Mesangial cell (primary cell): ENCODE data around the gene XYLT2. TPM values are rescaled to one million over a fixed set of nuclear protein-coding genes. Genes with fewer than 3 reads are reported as not detected.

Experiments
- total RNA-seq: library from RNA; depleted of rRNA; stranded (reverse); fragments of >200 nt; gene quantifications from 2 replicates; pipeline ENCODE4 v1.2.3, GENCODE V29; 2015

XYLT2 gene
- 43.3 and 54.0 TPM in 2 replicates for total RNA-seq

DNA sequence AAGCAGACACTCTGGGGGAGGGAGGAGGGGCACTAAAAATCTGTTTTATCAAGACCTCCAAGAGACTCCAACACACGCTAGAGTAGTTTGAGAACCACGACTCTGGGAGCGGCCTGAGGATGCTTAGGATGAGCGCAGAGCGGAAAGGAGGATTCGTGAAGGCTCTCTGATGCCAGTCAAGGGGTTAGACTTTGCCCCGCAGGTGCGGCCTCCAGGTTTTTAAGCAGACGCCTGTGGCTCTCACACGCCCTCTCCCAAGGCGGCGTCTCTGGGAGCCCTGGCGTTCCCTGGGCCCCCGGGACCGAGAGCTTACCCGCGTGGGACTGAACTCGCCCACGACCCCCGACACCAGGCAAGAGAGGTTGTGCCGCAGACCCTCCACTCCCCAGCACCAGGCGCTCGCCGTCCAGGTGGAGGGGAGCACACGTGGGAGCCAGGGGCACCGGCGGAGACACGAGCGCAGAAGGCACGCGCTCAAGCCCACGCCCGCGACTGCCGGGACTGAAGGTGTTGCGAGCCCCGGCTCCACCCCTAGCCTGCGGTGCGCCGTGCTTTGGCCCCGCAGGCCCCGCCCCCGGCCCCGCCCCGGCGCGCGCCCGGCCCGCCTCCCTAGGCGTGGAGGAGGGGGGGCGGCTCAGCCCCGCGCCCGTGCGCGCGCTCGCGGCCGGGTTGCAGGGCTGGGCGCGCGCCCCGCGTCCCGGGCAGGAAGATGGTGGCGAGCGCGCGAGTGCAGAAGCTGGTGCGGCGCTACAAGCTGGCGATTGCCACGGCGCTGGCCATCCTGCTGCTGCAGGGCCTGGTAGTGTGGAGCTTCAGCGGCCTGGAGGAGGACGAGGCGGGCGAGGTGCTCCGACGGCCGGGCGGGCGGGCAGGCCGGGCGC is at the start of gene XYLT2:
XYLT2 (plus strand) TSS at position 695 of the 881 bp plus-strand sequence; CDS start at position 710, 15 bp downstream.

DNA sequence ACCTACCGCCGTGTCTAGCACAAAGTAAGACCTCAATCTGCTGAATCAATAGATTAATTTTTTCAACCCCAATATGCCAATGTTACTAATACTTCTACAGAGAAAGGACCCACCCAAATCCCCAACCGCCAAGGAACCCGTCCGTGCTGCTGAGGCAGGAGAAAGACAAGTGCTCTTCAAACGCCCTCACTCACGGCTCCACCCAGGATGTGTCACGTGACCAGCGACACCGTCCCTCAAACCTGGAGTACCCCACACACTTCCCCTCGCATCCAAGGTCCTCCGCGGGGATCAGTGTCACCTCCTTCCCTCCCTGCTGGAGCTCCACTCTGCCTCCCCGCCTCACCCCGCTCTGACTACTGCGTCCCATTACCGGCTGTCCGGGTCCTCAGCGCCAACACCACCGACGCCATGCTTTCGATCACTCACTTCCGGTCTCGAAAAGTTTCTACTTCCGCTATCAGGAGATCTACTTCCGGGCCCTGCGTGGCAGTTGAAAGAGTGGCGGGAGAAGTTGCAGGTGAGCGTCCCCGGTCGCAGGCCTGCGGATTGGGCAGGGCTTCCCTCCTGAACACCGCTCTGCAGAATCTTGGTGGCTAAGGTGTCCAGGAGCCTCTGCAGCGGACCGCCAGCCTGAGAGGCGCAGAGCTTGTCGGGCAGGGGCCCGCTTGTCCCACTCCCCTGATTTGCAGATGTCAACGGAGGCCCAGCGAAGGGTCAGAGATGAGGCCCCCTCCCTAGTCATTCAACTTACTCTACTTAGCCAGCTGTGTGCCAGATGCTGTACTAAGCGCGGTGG is 27.0 kb downstream of the XYLT2 start, which contains the start of the genes EME1 and MRPL27:
EME1 (plus strand) TSS at position 472 of the 799 bp plus-strand sequence. CDS start 1,980 bp downstream, outside the sequence.
MRPL27 (minus strand) TSS at position 427 of the 799 bp plus-strand sequence; CDS start at position 413, 14 bp downstream.

DNA sequence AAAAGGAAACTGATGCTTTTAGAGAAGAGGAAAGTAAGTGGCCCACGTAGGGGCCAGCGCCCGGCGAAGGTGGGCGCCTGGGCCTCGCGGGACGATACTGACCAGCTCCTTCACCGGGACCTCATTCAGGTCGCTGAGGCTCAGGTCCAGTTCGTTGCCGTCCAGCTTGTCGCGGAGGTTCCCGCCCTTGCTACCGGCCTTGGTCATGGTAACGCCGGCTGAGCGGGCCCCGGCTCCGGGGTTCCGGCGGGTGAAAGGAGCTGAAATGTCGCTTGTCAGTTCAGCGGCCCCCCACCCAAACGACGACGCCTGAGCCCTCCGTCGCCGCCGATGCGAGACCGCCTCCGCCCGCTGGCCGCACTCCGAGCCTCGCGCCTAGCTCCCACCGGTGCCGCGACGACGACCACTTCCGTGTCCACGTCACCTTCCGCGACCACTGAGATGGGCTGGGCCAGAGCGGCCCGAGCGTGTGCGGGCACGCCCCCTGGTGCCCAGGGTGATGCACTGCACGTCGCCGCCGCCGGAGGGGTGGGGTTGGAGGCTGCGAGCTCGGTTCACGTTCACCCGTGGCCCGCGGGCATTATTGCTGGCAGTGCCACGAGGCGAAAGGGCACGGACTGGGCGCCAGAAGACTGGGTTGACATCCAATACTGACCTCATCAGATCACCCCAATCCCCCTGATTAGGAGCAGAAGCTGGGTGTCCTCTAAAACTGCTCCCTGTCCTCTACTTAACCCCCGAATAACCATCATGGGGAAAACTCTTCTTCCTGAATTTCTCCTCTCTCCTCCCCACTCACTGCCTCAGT is 51.4 kb downstream of the XYLT2 start, which contains the start of gene LRRC59:
LRRC59 (minus strand) TSS at position 413 of the 808 bp plus-strand sequence; CDS start at position 207, 206 bp downstream.

Other genes with a start within 250 kb of the XYLT2 start
- gene SAMD14, start 216.0 kb upstream of the XYLT2 start, total RNA-seq, result 5.9 and 10.9 TPM in 2 replicates
- gene PPP1R9B, start 195.4 kb upstream of the XYLT2 start, total RNA-seq, result 31.3 and 32.2 TPM in 2 replicates
- not detected in 2 replicates for gene SGCA, start 180.1 kb upstream of the XYLT2 start, total RNA-seq
- gene COL1A1, start 144.5 kb upstream of the XYLT2 start, total RNA-seq, result 1,305 and 4,416 TPM in 2 replicates
- gene TMEM92, start 71.7 kb upstream of the XYLT2 start, total RNA-seq, result 8.0 and 11.0 TPM in 2 replicates
- 90.3 and 118 TPM in 2 replicates for gene MRPL27, start 27.1 kb downstream of the XYLT2 start, total RNA-seq
- gene EME1, start 27.1 kb downstream of the XYLT2 start, total RNA-seq, result 1.4 and 8.1 TPM in 2 replicates
- 72.4 and 218 TPM in 2 replicates for gene LRRC59, start 51.4 kb downstream of the XYLT2 start, total RNA-seq
- gene ACSF2, start 80.1 kb downstream of the XYLT2 start, total RNA-seq, result 8.8 and 21.2 TPM in 2 replicates
- gene CHAD, start 122.8 kb downstream of the XYLT2 start, total RNA-seq, result not detected in 2 replicates
- gene RSAD1, start 132.7 kb downstream of the XYLT2 start, total RNA-seq, result 23.1 and 27.8 TPM in 2 replicates
- 0.76 and 0.98 TPM in 2 replicates for gene MYCBPAP, start 162.3 kb downstream of the XYLT2 start, total RNA-seq
- 0.33 and 0.76 TPM in 2 replicates for gene EPN3, start 186.6 kb downstream of the XYLT2 start, total RNA-seq
- gene SPATA20, start 201.0 kb downstream of the XYLT2 start, total RNA-seq, result 61.6 and 120 TPM in 2 replicates
- gene CACNA1G, start 214.6 kb downstream of the XYLT2 start, total RNA-seq, result under 0.01 and 0.38 TPM in 2 replicates